Spleen (tissue), 7 donors: ENCODE measurements around the gene CACNA2D3.

ENCODE experiments used
- CTCF ChIP-seq, 11 experiments: fragments of 200-600 bp in 7 of 11; fragments of 450-650 bp in 4 of 11; sonication (generic) in 4 of 11; IDR thresholded peaks in 8 of 11; conservative IDR thresholded peaks in 3 of 11; 1 replicate in 7 of 11; 2 replicates in 4 of 11; pipeline versions ENCODE4 v1.4.0 to v1.8.0; 2016 to 2021; ENCODE audit warnings: antibody characterized with exemption in 11 of 11, inconsistent platforms in 4 of 11, mild to moderate bottlenecking in 1 of 11
- POLR2A ChIP-seq, 3 donors: fragments of 450-650 bp; IDR thresholded peaks; one replicate each; pipeline ENCODE4 v1.5.1; 2017; ENCODE audit warnings: antibody characterized with exemption in 3 of 3, mild to moderate bottlenecking in 1 of 3
- donor health status: DM: no; HTN: no; CAD: no; lungs with moderate emphysema.
- donor health status: DM: no; HTN: no; CAD: no.
- donor health status: DM: no; HTN: no; CAD: no.

GRCh38 chr3:54814224-54814623 is 691.9 kb downstream of the CACNA2D3 start:
- no peak for TF ChIP-seq CTCF (IDR thresholded peaks at IDR 0.05 in 8 of 11, conservative IDR thresholded peaks at IDR 0.05 in 3 of 11)
- no peak for TF ChIP-seq POLR2A (IDR thresholded peaks at IDR 0.05)
